HG02970 (cell line): ENCODE measurements around the gene TRPV4.
"Not testable (repeated sequence)": the region's sequence is repeated elsewhere in the genome, so short reads cannot be mapped to it uniquely, and the experiment has no call there.

Source experiments
- ATAC-seq: cut with Tn5 transposase; IDR thresholded peaks from one replicate; pipeline ENCODE4 v1.9.1; 2021; ENCODE audit warnings: mild to moderate bottlenecking, moderate library complexity, moderate number of reproducible peaks; ENCODE audit not compliant: unreplicated experiment, low FRiP score

TRPV4 gene

DNA sequence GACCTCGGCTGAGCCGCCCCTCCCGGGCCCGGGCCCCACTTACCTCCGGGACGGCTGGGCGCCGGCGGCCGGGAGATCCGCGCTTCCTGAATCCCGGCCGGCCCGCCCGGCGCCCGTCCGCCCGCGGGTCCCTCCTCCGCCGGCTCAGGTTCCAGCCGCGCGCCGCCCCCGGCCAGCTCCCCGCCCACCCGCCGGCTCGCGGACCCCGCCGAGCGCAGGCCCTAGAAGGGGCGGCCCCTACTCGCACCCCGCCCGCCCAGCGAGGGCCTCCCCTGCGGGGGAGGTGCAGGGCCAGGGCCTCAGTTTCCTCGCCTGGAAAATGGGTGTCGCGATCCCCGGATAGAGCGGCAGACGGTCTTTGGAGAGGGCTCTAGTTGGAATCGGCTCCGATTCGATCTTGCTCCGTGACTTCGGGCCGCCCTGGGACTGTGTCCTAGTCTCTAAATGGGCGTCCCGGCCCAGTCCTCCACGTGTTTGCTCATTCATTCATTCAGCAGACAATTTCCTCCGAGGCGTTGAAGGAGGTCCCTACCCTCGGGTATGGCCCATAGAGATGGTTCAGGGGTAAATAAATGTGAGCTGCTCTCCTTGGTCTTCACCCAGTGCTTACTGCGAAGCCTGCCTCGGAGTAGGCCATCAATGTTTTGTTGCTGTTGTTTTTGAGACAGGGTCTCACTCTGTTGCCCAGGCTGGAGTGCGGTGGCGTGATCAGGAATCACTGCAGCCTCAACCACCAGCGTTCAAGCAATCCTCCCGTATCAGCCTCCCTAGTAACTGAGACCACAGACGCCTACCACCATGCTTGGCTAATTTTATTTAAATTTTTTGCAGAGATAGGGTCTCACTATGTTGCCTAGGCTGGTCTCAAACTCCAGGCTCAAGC lies at the start of gene TRPV4:
Gene TRPV4, minus strand, starts transcription at position 92 of the 883 bp plus-strand sequence. CDS start 18,602 bp downstream, outside the sequence.
- ATAC-seq: no peak

GRCh38 chr12:109881752-109882151 lies 48.6 kb upstream of the TRPV4 start:
- ATAC-seq: no peak

DNA sequence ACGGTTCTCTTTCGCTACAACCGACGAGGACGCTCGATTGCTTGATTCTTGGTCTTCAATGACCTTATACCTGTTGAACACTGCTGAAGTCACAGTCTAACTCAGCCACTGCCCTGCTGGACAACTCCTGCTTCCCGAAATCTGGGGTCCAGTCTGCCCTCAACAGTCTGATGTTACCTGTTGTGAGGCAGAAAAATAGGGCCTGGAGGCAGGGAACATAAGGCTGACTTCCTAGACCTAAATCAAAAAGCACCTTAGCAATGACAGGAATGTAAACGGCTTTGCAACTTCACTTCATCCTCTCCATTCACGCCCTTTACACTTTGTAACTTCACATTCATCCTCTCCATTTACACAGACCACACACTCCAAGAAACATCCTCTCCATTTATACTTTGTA lies 47.7 kb upstream of the TRPV4 start:
- no peak for ATAC-seq

DNA sequence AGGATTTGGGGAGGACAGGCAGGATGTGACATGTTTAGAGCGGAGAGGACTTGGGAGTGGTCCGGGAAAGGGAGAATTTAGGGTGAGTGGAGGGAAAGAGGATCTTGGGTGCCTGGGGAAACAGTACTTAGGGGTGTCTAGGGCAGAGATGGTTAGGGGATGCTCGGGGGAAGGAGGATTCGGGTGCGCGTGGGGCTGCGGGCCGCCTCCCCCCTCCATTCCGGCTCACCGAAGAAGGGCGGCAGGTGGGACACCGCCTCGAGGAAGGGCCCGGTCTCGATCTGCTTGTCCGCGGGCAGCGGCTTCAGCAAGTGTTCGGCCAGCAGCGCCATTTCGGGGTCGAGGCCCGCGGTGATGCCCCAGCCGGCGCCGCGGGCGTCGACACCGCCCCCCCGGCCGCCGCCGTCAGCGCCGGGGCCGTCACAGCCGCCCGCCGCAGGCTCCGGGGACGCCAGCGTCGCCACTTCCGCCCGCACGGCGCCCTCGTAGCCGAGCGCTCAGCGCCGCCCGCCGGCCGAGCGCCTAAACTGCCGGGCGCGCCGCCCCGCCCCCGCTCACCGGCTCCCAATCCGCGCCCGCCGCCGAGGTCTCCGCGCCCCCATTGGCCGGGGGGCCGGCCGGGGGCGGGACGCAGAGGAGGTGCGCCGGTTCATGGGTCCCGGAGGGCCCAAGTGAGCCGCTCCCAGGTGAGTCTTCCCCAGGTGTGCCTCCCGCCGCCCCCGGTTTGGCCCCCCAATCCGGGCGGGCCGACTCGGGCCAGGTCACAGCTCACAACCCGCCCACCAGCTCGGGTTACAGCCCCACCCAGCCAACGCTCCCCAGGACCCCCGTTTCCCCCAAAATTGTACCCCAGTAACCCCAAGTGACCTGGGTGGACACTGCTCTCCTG lies 47.1 kb upstream of the TRPV4 start, which contains the start of gene GLTP:
Gene GLTP, minus strand, starts transcription at position 499 of the 889 bp plus-strand sequence. Its CDS starts 167 bp downstream, at position 332.
- peak; percentile 92 for ATAC-seq

GRCh38 chr12:109879351-109880042 lies 46.3 kb upstream of the TRPV4 start:
- ATAC-seq: no peak

- ATAC-seq: no peak
Observed at GRCh38 chr12:109878749-109879148, 45.6 kb upstream of the TRPV4 start.

DNA sequence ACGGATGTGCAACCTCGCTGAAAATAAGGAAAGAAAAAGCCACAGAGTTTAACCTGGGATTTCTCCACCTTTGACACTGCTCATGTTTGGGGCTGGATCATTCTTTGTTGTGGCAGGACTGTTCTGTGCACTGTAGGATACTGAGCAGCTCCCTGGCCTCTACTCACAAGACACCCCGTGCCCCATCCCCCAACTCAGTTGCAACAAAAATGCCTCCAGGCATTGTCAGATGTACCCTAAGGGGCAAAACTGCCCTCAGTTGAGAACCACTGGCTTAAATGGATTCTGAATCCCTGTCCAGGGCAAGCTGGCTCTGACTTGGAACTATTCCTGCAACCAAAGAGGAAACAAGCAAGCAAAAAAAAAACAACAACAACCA lies 45.0 kb upstream of the TRPV4 start:
- ATAC-seq: no peak

- ATAC-seq: no peak
Observed at GRCh38 chr12:109877504-109878246, 44.5 kb upstream of the TRPV4 start.

GRCh38 chr12:109876406-109876805 lies 43.2 kb upstream of the TRPV4 start:
- ATAC-seq: no peak

- ATAC-seq: no peak
Observed at GRCh38 chr12:109875572-109876131, 42.5 kb upstream of the TRPV4 start.

DNA sequence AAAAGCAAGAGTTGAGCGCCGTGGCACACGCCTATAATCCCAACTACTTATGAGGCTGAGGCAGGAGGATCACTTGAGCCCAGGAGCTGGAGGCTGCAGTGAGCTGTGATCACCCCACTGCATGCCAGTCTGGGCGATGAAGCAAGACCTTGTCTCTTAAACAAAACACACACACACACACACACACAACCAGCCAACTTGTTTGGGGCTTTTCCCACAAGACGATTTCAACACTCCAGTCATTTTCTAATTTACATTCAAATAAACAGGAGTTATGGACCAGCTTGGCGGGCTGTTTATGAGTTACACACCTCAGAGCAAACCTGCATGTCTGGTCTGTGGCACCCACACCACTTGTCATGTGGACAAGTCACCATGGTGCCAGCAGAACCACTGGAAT lies 40.5 kb upstream of the TRPV4 start:
- no peak for ATAC-seq

GRCh38 chr12:109871668-109872314 lies 38.6 kb upstream of the TRPV4 start:
- no peak for ATAC-seq

GRCh38 chr12:109870648-109871047 lies 37.5 kb upstream of the TRPV4 start:
- ATAC-seq: no peak

DNA sequence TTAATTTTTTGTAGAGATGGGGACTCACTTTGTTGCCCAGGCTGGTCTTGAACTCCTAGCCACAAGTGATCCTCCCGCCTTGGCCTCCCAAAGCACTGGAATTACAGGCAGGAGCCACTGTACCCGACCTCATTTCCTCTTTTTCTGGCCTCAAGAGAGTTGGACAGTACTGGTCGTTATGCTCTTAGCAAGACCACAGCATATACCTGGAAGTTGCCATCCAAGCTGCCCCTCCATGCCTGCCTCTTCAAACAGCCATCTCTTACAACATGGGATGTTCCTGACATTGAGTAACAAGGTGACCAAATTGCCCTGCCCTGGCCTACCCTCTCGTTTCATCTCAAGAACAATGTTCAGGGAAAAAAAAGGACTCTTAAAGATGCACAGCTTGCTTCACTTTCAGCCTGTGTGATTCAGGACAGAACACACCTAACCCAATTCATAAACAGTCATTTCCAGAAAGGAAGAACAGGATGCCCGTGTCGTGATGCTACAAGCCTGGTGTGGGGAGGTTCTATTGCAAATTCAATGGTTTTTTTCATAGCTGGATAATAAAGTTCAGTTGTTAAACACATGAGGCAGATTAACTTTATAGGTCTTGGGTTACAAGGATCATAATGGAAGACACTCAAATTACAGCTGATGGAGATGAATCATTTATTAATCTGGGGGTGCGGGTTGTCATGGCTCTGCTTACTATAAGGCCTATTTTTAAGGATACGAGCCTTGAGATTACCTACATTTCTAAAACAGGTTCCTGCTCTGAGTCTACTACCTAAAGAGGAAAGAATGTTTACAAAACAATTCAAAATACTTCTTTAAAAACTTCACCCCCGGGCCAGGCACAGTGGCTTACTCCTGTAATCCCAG lies 35.2 kb upstream of the TRPV4 start:
- ATAC-seq: no peak

DNA sequence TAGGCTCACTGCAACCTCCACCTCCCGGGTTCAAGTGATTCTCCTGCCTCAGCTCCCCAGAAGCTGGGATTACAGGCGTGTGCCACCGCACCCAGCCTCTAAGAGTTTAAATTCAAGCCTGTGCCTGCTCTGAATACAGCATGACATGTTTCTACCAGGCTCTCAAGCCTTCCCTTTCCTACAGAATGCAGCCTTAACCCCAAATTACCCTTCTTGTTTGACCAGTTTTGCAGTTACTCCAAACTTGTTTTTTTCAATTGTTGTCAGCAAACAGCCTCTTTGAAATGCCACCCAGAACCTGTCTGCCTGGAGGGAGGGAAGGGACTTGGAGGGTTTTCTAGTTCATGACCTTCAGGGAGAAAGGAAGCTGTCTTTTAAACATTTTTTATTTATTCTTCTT lies 31.7 kb upstream of the TRPV4 start:
- ATAC-seq: no peak

DNA sequence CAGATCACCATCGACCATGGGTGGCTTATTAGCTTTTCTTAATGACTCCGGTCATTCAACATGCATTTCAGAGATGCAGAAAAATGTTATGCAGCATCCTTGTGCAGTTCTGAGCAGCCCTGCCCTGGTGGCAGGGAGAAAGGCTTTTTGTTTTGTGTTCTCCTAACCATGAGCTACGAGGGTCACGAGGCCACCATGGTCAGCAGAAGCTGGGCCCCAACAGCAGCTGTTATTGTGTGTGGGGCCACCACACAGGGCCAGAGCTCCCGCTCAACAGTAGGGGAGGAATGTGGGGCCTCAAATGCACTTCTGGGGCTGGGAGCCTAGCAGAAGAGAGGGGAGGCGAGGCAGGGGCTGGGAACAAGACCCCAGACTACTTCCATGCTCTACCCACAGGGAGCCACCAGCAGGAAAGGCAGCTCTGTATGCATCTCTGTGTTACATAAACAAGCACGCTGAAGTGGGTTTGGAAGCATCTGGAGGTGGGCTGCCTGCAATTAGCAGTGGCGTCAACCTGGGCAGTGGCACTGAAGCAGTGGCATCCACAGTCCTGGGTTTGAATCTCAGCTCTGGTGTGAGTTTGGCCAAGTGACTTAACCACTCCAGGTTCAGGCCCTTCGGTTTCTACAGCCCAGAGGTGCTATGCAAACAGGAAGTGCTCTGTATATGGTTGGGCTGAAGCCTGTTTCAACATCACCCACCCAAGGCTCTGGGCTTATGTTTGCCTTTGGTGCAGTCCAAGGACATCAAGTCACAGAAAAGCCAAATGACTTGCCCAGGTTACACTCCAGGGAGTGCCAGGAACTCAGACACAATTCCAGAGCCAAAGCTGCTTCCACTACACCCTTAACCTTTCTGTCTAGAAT lies 30.9 kb upstream of the TRPV4 start:
- no peak for ATAC-seq

DNA sequence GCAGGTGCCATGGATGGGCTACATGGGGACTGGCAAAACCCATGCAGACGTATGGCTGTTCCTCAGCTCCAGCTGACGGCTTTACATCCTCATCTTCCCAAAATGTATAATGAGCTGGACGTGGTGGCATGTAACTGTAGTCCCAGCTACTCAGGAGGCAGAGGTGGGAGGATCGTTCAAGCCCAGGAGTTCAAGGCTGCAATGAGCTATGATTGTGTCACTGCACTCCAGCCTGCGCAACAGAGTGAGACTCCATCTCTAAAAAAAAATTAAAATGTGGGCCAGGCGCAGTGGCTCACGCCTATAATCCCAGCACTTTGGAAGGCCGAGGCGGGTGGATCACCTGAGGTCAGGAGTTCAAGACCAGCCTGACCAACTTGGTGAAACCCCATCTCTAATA lies 29.3 kb upstream of the TRPV4 start:
- not testable (repeated sequence) for ATAC-seq
